ENCODE data around the gene TPO. TPM values are rescaled to one million over a fixed set of nuclear protein-coding genes. Genes with fewer than 3 reads are reported as not detected.

TPO gene
- total RNA-seq, 4 donors from 2014 or later: 6.7 to 14.5 (median 11.3) TPM

DNA sequence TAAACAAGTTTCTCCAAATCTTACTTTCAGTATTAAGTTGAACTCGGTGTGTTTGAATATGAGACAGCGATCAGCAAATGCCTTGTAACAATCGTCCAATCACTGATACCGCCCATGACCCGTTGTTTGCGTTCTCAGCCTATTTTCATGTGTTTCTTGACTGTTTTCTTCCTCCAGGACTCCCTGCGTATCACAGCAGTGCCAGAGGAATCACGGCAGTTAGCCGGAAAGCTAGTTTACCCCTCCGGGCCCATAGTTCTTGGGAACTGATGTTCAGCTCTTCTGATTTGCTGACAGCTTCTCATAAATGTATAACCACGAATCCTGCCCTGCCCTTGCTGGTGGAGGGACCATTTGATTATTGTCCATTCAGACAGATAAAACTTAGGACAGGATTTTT lies 42.2 kb upstream of the TPO start:
- WGBS, 2 donors (ENCODE audit: low coverage in 1 of 2): 88 to 91% methylated on average over 10 to 11 of the region's 11 CpGs
- no peak overlapping the region for H3K4me3 ChIP-seq
- H3K36me3 ChIP-seq: no peaks in the 10 kb centered on the region
- no peak for ATAC-seq
- TF ChIP-seq, protein P1, sequence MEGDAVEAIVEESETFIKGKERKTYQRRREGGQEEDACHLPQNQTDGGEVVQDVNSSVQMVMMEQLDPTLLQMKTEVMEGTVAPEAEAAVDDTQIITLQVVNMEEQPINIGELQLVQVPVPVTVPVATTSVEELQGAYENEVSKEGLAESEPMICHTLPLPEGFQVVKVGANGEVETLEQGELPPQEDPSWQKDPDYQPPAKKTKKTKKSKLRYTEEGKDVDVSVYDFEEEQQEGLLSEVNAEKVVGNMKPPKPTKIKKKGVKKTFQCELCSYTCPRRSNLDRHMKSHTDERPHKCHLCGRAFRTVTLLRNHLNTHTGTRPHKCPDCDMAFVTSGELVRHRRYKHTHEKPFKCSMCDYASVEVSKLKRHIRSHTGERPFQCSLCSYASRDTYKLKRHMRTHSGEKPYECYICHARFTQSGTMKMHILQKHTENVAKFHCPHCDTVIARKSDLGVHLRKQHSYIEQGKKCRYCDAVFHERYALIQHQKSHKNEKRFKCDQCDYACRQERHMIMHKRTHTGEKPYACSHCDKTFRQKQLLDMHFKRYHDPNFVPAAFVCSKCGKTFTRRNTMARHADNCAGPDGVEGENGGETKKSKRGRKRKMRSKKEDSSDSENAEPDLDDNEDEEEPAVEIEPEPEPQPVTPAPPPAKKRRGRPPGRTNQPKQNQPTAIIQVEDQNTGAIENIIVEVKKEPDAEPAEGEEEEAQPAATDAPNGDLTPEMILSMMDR (IDR thresholded peaks at IDR 0.05): no peak
- TF ChIP-seq POLR2AphosphoS5 (IDR thresholded peaks at IDR 0.05) (no peak), EP300 (IDR thresholded peaks at IDR 0.05) (no peak), POLR2A (IDR thresholded peaks at IDR 0.05) (no peak)
- H3K27me3 ChIP-seq: peaks cover 13% of the 10 kb centered on the region
- H3K9me3 ChIP-seq: no peaks in the 10 kb centered on the region
- no peak overlapping the region for H3K27ac ChIP-seq
- H3K4me1 ChIP-seq: no peaks in the 10 kb centered on the region

- Histone ChIP-seq H3K4me1 (no peaks in the 10 kb centered on the region), H3K4me3 (peak overlapping the region in 1 of 2 donors; percentile 41), H3K27ac (peak overlapping the region in 3 of 4 donors; percentile 42 to 57 (median 43)), H3K27me3 (peaks cover 13% of the 10 kb centered on the region), H3K36me3 (no peaks in the 10 kb centered on the region), H3K9me3 (no peaks in the 10 kb centered on the region)
- 87 to 100% methylated on average over 1 to 6 of the region's 12 CpGs for WGBS, 2 donors (ENCODE audit: low coverage in 1 of 2)
- peak; percentile 41 for ATAC-seq
- TF ChIP-seq POLR2A (IDR thresholded peaks at IDR 0.05) (no peak), POLR2AphosphoS5 (IDR thresholded peaks at IDR 0.05) (peak; percentile 5)
These were observed 39.4 kb upstream of the TPO start for GRCh38 chr2:1373830-1374229.

GRCh38 chr2:1374287-1374686 lies 39.0 kb upstream of the TPO start:
- no peak for ATAC-seq
- H3K4me3 ChIP-seq: peak overlapping the region in 1 of 2 donors; percentile 41
- 37 to 54% methylated on average over 4 to 11 of the region's 11 CpGs for WGBS, 2 donors (ENCODE audit: low coverage in 1 of 2)

DNA sequence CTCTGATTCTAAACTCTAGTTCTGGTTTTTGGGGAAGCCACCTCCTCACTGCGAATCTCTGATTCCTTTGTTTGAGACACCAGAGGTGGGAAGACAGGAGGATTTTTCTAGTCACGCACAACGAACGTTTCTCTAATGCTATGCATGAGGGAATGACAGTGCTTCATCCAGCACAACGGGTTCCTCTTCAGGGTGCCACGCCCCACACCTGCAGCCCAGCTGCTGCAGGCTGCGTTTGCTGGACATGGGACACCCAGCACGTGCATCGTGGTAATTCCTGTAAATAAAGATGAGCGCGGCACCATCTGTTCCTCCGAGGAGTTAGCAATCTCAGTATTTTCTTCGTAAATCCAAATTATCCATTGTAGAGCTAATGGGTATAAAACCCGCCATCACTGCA lies 37.5 kb upstream of the TPO start:
- peak overlapping the region in 1 of 4 donors; percentile 57 for H3K27ac ChIP-seq
- 69 to 89% methylated on average over 8 to 10 of the region's 14 CpGs for WGBS, 2 donors (ENCODE audit: low coverage in 1 of 2)
- TF ChIP-seq POLR2A (IDR thresholded peaks at IDR 0.05): no peak
- no peak for TF ChIP-seq EP300 (IDR thresholded peaks at IDR 0.05)
- TF ChIP-seq, protein P1 (IDR thresholded peaks at IDR 0.05): no peak
- TF ChIP-seq POLR2AphosphoS5 (IDR thresholded peaks at IDR 0.05): no peak
- H3K9me3 ChIP-seq: no peaks in the 10 kb centered on the region
- no peak for ATAC-seq
- no peaks in the 10 kb centered on the region for H3K4me1 ChIP-seq
- H3K4me3 ChIP-seq: peak overlapping the region in 1 of 2 donors; percentile 41
- peaks cover 11% of the 10 kb centered on the region for H3K27me3 ChIP-seq
- no peaks in the 10 kb centered on the region for H3K36me3 ChIP-seq

More at GRCh38 chr2:1374287-1374686, 39.0 kb upstream of the TPO start:
- Histone ChIP-seq H3K27ac (peak overlapping the region in 3 of 4 donors; percentile 42 to 57 (median 43)), H3K4me1 (no peaks in the 10 kb centered on the region), H3K36me3 (no peaks in the 10 kb centered on the region), H3K9me3 (no peaks in the 10 kb centered on the region), H3K27me3 (peaks cover 17% of the 10 kb centered on the region)
- TF ChIP-seq EP300 (IDR thresholded peaks at IDR 0.05) (no peak), POLR2A (IDR thresholded peaks at IDR 0.05) (no peak), POLR2AphosphoS5 (IDR thresholded peaks at IDR 0.05) (no peak)
- TF ChIP-seq, protein P1 (IDR thresholded peaks at IDR 0.05): no peak

GRCh38 chr2:1377473-1377872 lies 35.8 kb upstream of the TPO start:
- no peaks in the 10 kb centered on the region for H3K9me3 ChIP-seq
- TF ChIP-seq, protein P1 (IDR thresholded peaks at IDR 0.05): no peak
- TF ChIP-seq EP300 (IDR thresholded peaks at IDR 0.05): no peak
- no peak for TF ChIP-seq POLR2AphosphoS5 (IDR thresholded peaks at IDR 0.05)
- no peak for TF ChIP-seq POLR2A (IDR thresholded peaks at IDR 0.05)
- peak overlapping the region in 1 of 2 donors; percentile 41 for H3K4me3 ChIP-seq
- peaks cover 11% of the 10 kb centered on the region for H3K27me3 ChIP-seq
- H3K4me1 ChIP-seq: no peaks in the 10 kb centered on the region
- no peaks in the 10 kb centered on the region for H3K36me3 ChIP-seq
- 60 to 80% methylated on average over 1 of the region's 6 CpGs for WGBS, 2 donors (ENCODE audit: low coverage in 1 of 2)
- no peak overlapping the region for H3K27ac ChIP-seq
- no peak for ATAC-seq
